GM12875 (cell line): Measurements from ENCODE around the gene COMMD8.

Source experiments
- H3K4me3 ChIP-seq: one replicate; pipeline ENCODE4 v1.5.1; 2011; ENCODE audit warnings: low read depth, low read length, control low read depth
- CTCF ChIP-seq: IDR thresholded peaks from 2 replicates; pipeline ENCODE4 v1.5.1; 2011; ENCODE audit warnings: low read depth, mild to moderate bottlenecking, control low read depth, inconsistent platforms, low read length, moderate library complexity, borderline replicate concordance; ENCODE audit not compliant: insufficient read depth

Gene COMMD8

GRCh38 chr4:47465004-47465403, 1.5 kb upstream of the COMMD8 start:
- no peak for TF ChIP-seq CTCF
- H3K4me3 ChIP-seq: no peak overlapping the region

GRCh38 chr4:47462799-47463234, 685 bp downstream of the COMMD8 start:
- peak overlapping the region; percentile 91 for H3K4me3 ChIP-seq
- no peak for TF ChIP-seq CTCF

- no peak overlapping the region for H3K4me3 ChIP-seq
- TF ChIP-seq CTCF: no peak
Measured at GRCh38 chr4:47451657-47452056, 11.8 kb downstream of the COMMD8 start.

GRCh38 chr4:47444031-47444430, 19.5 kb downstream of the COMMD8 start:
- H3K4me3 ChIP-seq: no peak overlapping the region
- no peak for TF ChIP-seq CTCF

- TF ChIP-seq CTCF: no peak
Measured at GRCh38 chr4:47442980-47443379, 20.5 kb downstream of the COMMD8 start.

GRCh38 chr4:47434931-47435330, 28.6 kb downstream of the COMMD8 start:
- H3K4me3 ChIP-seq: no peak overlapping the region
- TF ChIP-seq CTCF: no peak

More at GRCh38 chr4:47442980-47443379, 20.5 kb downstream of the COMMD8 start:
- no peak overlapping the region for H3K4me3 ChIP-seq

GRCh38 chr4:47432749-47433148, 30.8 kb downstream of the COMMD8 start:
- TF ChIP-seq CTCF: no peak
- no peak overlapping the region for H3K4me3 ChIP-seq
